ENCODE results near the gene ZNF433.

DNA sequence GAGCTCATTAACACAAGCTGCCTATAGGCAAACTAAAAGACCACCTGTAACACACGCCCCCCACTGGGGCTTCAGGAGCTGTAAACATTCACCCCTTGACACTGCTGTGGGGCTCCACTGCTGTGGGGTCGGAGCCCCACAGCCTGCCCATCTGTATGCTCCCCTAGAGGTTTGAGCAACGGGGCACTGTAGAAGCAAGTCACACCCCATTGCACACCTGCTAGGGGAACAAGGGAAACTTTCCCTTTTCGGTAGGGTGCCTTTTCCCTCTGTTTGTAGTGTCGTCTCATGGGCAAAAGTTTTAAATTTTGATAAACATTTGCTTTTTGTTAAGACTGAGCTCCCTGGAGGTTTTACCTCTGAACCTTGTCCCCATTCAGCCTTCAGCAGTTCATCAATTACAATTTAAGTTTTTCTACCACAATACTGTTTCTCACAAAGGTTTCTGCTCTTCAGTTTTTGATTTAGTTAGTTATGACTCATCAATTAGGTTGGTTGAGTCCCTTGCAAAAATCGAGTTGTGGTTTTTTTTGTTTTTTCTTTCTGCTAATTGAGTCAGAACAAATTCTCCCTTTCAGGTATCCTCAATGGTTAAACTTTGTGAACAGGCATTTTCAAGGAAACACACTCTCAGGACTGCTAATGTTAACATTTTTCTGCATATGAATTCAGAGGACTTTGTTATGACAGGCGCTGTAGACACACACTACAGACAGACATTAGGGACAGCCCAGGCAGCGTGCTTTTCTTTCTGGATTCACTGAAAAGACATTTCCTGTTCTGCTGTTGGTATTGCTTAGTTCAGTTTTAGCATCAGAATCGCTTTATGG is 35.1 kb downstream of the ZNF433 start:
- TF ChIP-seq, protein P1, sequence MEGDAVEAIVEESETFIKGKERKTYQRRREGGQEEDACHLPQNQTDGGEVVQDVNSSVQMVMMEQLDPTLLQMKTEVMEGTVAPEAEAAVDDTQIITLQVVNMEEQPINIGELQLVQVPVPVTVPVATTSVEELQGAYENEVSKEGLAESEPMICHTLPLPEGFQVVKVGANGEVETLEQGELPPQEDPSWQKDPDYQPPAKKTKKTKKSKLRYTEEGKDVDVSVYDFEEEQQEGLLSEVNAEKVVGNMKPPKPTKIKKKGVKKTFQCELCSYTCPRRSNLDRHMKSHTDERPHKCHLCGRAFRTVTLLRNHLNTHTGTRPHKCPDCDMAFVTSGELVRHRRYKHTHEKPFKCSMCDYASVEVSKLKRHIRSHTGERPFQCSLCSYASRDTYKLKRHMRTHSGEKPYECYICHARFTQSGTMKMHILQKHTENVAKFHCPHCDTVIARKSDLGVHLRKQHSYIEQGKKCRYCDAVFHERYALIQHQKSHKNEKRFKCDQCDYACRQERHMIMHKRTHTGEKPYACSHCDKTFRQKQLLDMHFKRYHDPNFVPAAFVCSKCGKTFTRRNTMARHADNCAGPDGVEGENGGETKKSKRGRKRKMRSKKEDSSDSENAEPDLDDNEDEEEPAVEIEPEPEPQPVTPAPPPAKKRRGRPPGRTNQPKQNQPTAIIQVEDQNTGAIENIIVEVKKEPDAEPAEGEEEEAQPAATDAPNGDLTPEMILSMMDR (IDR thresholded peaks at IDR 0.05): no peak
- TF ChIP-seq POLR2A (IDR thresholded peaks at IDR 0.05): no peak
